Astrocyte of the cerebellum (primary cell): ENCODE results near the gene PLD5.

Source experiments
- DNase-seq: peaks from one replicate; pipeline ENCODE4 v3.0.0-alpha.2; 2011; ENCODE audit warnings: low read depth
- H3K4me3 ChIP-seq: 2 replicates; pipeline ENCODE4 v1.5.1; 2011; ENCODE audit warnings: mild to moderate bottlenecking, low read depth, low read length, moderate library complexity
- in situ Hi-C: cut with HindIII; loops from 2 replicates; pipeline ENCODE4 v1.10.0; 2017; ENCODE audit warnings: low sequenced_read_pairs
- TF ChIP-seq, protein P1 (sequence below): IDR thresholded peaks from 2 replicates; pipeline ENCODE4 v1.5.1; 2012; ENCODE audit warnings: low read length, low read depth, moderate library complexity, mild to moderate bottlenecking; ENCODE audit errors: missing control alignments

The PLD5 gene

GRCh38 chr1:242206994-242207393, 317.5 kb downstream of the PLD5 start:
- DNase-seq, result no peak
- in situ Hi-C loops, result no loop called here
- no peak overlapping the region for H3K4me3 ChIP-seq
- TF ChIP-seq, protein P1, sequence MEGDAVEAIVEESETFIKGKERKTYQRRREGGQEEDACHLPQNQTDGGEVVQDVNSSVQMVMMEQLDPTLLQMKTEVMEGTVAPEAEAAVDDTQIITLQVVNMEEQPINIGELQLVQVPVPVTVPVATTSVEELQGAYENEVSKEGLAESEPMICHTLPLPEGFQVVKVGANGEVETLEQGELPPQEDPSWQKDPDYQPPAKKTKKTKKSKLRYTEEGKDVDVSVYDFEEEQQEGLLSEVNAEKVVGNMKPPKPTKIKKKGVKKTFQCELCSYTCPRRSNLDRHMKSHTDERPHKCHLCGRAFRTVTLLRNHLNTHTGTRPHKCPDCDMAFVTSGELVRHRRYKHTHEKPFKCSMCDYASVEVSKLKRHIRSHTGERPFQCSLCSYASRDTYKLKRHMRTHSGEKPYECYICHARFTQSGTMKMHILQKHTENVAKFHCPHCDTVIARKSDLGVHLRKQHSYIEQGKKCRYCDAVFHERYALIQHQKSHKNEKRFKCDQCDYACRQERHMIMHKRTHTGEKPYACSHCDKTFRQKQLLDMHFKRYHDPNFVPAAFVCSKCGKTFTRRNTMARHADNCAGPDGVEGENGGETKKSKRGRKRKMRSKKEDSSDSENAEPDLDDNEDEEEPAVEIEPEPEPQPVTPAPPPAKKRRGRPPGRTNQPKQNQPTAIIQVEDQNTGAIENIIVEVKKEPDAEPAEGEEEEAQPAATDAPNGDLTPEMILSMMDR, result no peak

GRCh38 chr1:242205622-242206489, 318.6 kb downstream of the PLD5 start:
- TF ChIP-seq, protein P1, result no peak
- no peak overlapping the region for H3K4me3 ChIP-seq
- in situ Hi-C loops, result no loop called here
- DNase-seq, result no peak

DNA sequence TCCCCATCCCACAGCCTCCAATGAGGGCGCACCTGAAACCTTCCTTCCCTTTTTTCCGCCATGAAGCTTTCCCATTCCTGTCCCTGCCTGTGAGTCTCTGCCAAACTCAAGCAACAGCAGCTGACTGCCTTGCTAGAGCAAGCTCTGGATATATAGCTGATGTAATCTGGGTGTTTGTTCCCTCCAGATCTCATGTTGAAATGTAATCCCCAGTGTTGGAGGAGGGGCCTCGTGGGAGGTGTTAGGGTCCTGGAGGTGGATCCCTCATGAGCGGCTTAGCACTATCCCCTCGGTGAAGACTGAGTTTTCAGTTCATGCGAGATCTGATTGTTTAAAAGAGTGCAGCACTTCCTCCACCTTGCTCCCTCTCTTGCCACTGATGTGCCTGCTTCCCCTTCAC, 321.2 kb downstream of the PLD5 start:
- no peak for DNase-seq
- in situ Hi-C loops, result no loop called here
- H3K4me3 ChIP-seq, result no peak overlapping the region
- TF ChIP-seq, protein P1, result no peak

- no peak for DNase-seq
- TF ChIP-seq, protein P1, result no peak
- no peak overlapping the region for H3K4me3 ChIP-seq
- in situ Hi-C loops, result no loop called here
Measured at GRCh38 chr1:242201090-242201489, 323.4 kb downstream of the PLD5 start.

DNA sequence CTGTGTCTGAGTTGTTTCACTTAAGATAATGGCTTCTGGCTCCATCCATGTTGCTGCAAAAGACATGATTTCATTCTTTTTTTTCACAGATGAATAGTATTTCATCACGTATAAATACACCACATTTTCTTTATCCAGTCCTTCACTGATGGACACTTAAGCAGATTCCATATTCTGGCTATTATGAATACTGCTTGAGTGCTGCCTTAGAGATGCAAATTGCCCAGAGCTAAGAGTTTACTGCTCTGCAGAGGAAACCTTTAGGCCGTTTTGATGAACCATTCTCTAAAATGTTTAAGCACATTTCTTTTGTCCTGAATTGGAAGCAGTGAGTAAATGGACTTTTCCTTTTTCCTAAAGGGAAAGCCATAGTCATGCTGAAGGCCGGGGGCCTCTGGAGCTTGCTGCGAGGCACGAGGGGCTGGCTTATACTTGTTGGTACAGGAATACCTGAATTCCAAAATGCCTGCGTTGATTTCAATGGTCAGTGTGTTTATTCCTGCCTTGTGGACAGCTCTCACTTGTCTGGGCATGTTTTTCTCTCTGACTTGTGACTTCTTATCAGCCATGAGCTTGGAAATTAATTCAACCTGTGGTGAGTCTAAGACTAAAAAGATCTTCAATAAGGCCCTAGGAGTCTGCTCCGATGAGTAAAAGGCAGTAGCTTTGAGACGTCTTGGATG, 324.6 kb downstream of the PLD5 start:
- H3K4me3 ChIP-seq, result no peak overlapping the region
- in situ Hi-C loops, result no loop called here
- no peak for DNase-seq
- TF ChIP-seq, protein P1, result no peak

- in situ Hi-C loops, result no loop called here
- no peak overlapping the region for H3K4me3 ChIP-seq
- TF ChIP-seq, protein P1, result no peak
- no peak for DNase-seq
Measured at GRCh38 chr1:242197907-242198820, 326.3 kb downstream of the PLD5 start.
